Measurements from ENCODE around the gene SOBP.

DNA sequence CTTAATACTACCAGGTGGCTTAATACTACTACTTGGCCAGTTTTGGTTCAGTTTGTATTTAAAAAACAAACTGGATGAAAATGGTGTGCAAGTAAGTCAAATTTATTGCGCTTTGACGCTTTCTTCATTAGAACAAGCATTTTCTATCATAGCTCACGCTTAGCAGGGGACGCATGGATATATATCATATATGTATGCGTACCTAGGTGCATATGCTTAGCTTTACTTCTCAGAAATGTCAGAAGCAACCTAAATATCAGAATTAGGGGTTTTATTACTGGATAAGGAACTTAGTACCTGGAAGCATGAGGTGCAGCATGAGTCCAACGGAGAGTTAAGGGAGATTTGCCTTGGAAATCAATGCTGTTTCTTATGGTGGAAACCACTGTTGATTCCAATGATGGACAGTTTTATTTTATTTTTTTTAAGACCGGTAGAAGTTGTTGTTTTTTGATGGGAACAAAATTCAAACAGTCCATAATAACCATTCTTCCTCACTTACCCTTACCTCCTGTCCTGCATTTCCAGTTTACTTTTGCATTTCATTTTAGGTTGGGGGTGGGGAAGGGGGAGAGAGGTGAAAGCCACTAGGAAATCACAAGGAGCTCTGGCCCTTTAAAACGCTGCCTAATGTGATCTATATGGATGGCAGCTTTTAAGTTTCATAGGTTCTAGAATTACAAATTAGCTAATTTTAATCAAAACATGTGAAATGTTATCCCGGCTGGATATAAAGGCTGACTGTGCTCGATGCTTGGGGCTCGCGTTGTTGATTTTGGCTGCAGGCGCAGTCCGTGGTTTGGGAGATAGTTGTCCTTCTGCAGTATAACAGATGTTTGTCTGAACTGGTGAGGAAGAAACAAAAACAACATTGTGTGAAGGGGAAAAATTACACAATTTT lies 2.1 kb downstream of the SOBP start:
- TF ChIP-seq EP300 (IDR thresholded peaks at IDR 0.05) (peak in 1 of 2 donors; percentile 65), POLR2A (IDR thresholded peaks at IDR 0.05) (no peak)
- TF ChIP-seq, protein P1, sequence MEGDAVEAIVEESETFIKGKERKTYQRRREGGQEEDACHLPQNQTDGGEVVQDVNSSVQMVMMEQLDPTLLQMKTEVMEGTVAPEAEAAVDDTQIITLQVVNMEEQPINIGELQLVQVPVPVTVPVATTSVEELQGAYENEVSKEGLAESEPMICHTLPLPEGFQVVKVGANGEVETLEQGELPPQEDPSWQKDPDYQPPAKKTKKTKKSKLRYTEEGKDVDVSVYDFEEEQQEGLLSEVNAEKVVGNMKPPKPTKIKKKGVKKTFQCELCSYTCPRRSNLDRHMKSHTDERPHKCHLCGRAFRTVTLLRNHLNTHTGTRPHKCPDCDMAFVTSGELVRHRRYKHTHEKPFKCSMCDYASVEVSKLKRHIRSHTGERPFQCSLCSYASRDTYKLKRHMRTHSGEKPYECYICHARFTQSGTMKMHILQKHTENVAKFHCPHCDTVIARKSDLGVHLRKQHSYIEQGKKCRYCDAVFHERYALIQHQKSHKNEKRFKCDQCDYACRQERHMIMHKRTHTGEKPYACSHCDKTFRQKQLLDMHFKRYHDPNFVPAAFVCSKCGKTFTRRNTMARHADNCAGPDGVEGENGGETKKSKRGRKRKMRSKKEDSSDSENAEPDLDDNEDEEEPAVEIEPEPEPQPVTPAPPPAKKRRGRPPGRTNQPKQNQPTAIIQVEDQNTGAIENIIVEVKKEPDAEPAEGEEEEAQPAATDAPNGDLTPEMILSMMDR (IDR thresholded peaks at IDR 0.05), result no peak

Data from tibial nerve (tissue), 4 donors.